Heart right ventricle (tissue), 16 donors: Measurements from ENCODE around the gene HYAL4. TPM values are rescaled to one million over a fixed set of nuclear protein-coding genes. Genes with fewer than 3 reads are reported as not detected.

Experiments
- ATAC-seq, 8 donors: fragments of 200-7000 bp; cut with Tn5 transposase; one replicate each; pipeline ENCODE4 v1.9.1; 2020; ENCODE audit warnings: mild to moderate bottlenecking in 8 of 8, moderate library complexity in 8 of 8, moderate number of reproducible peaks in 1 of 8
- DNase-seq, 2 donors: peaks; one replicate each; pipeline ENCODE4 v3.0.0-alpha.2; 2020
- H3K27ac ChIP-seq, 10 donors: fragments of 200-600 bp; sonication (generic) in 2 of 10; one replicate each; pipeline versions ENCODE4 v1.5.0 to v1.8.0; 2020 to 2022; ENCODE audit warnings: mild to moderate bottlenecking in 3 of 10
- H3K27me3 ChIP-seq, 7 donors: fragments of 200-600 bp; one replicate each; pipeline ENCODE4 v1.8.0; 2021 to 2022; ENCODE audit warnings: mild to moderate bottlenecking in 2 of 7
- H3K36me3 ChIP-seq, 9 donors: fragments of 200-600 bp; sonication (generic) in 1 of 9; one replicate each; pipeline versions ENCODE4 v1.5.0 to v1.8.0; 2020 to 2022; ENCODE audit warnings: mild to moderate bottlenecking in 2 of 9
- H3K4me1 ChIP-seq, 9 donors: fragments of 200-600 bp; sonication (generic) in 1 of 9; one replicate each; pipeline versions ENCODE4 v1.5.0 to v1.8.0; 2020 to 2022; ENCODE audit warnings: mild to moderate bottlenecking in 4 of 9
- H3K4me3 ChIP-seq, 10 donors: fragments of 200-600 bp; sonication (generic) in 2 of 10; one replicate each; pipeline versions ENCODE4 v1.5.0 to v1.8.0; 2020 to 2022; ENCODE audit warnings: mild to moderate bottlenecking in 7 of 10, moderate library complexity in 2 of 10
- H3K9me3 ChIP-seq, 11 donors: fragments of 200-600 bp in 10 of 11; sonication (generic) in 2 of 11; one replicate each; pipeline versions ENCODE4 v1.5.0 to v1.8.0; 2013 to 2022; ENCODE audit warnings: mild to moderate bottlenecking in 2 of 11, control low read depth in 1 of 11, moderate library complexity in 1 of 11
- CTCF ChIP-seq, 9 donors: fragments of 200-600 bp; sonication (generic) in 2 of 9; IDR thresholded peaks; one replicate each; pipeline versions ENCODE4 v1.5.0 to v1.8.0; 2021 to 2022; ENCODE audit warnings: antibody characterized with exemption in 9 of 9, mild to moderate bottlenecking in 5 of 9, moderate library complexity in 1 of 9
- WGBS, 2 donors: extraction: QIAGEN DNeasy Blood & Tissue Kit; methylation state at CpG; one replicate each; pipeline ENCODE4 v1.1.7; 2013; ENCODE audit warnings: inconsistent platforms in 1 of 2; 5-methylcytosine and 5-hydroxymethylcytosine counted together
- intact Hi-C, 10 donors: fragments of 100-400 bp; cut with DNase I; formaldehyde crosslinking; loops; one replicate each; pipeline versions ENCODE4 v1.11.1 to v1.14.2; 2022
- long read RNA-seq, 3 donors: library from polyadenylated mRNA; unstranded; transcript quantifications; one replicate each; pipeline ENCODE4 v2.0.0, GENCODE V29; 2020 to 2021
- polyA plus RNA-seq, 2 donors: library from polyadenylated mRNA; stranded (reverse); fragments of 200-250 nt; gene quantifications; one replicate each; pipeline ENCODE4 v1.2.3, GENCODE V29; 2013
- total RNA-seq, 10 donors: library from RNA; stranded (reverse); fragmentation: NEBNext Ultra II Directional in 3 of 10; extraction: Animal tissue kit (Norgen Biotek cat#: 25700) in 3 of 10; gene quantifications; one replicate each; pipeline versions ENCODE4 v1.2.1 to v1.2.4, GENCODE V29; 2021 to 2023
- donor health status: Arrhythmogenic right ventricular cardiomyopathy.
- donor health status: ischemic (EF 13 %, LVEDD 7.1; RV severe dilation, severe dysfunction).
- donor health status: healthy with polysubstance abuse.
- donor health status: DM: no; HTN: yes; CAD: no.
- donor health status: DM: no; HTN: no; CAD: no.
- donor health status: ischemic (EF 25% LVEDD 6.9; RV normal size, moderate dysfunction).
- donor health status: ischemic (EF 25% LVEDD 5.7; RV mildly dilated, moderate dysfunction).
- donor health status: healthy.
- donor health status: DM: yes; HTN: yes; CAD: no.
- donor health status: Ischemic cardiomyopathy.
- donor health status: ischemic (EF 35%, LVEDD 5.7; RV mildly dilated, moderate dysfunction).
- donor health status: nonischemic (EF 11% LVEDD 7.7; RV severe dilation, severe dysfunction).
- donor health status: DM: yes; HTN: yes; CAD: no.
- donor health status: PGD.
- donor health status: ischemic (EF 29% LVEDD 5.4; RV normal size, mild dysfunction).
- donor health status: nonischemic (EF 23%, LVEDD 6.1; RV moderate dilation, normal function).

Gene HYAL4, protein sequence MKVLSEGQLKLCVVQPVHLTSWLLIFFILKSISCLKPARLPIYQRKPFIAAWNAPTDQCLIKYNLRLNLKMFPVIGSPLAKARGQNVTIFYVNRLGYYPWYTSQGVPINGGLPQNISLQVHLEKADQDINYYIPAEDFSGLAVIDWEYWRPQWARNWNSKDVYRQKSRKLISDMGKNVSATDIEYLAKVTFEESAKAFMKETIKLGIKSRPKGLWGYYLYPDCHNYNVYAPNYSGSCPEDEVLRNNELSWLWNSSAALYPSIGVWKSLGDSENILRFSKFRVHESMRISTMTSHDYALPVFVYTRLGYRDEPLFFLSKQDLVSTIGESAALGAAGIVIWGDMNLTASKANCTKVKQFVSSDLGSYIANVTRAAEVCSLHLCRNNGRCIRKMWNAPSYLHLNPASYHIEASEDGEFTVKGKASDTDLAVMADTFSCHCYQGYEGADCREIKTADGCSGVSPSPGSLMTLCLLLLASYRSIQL
- total RNA-seq: under 1 TPM in 3 of 10 donors, not detected in 7; 0.34 to 0.88 (median 0.38) TPM
- polyA plus RNA-seq: under 1 TPM in 1 of 2 donors, not detected in 1; 0.03 TPM
- long read RNA-seq, donor 1: 0 reads
- long read RNA-seq, donor 2: 0 reads
- long read RNA-seq, donor 3: 0 reads

GRCh38 chr7:123844712-123845219 is at the start of gene HYAL4:
Gene HYAL4, plus strand, starts transcription at chr7:123845169. Its CDS starts 23,105 bp downstream, at chr7:123868274.
- 88 to 97% methylated on average over 11 of the region's 11 CpGs for WGBS, 2 donors
- ATAC-seq: no peak
- DNase-seq: no peak
- TF ChIP-seq CTCF (IDR thresholded peaks at IDR 0.05): no peak
- no peaks in the 10 kb centered on the region for H3K36me3 ChIP-seq
- peaks cover 0 to 6% (median 0%) of the 10 kb centered on the region in 9 donors for H3K4me1 ChIP-seq
- no peaks in the 10 kb centered on the region for H3K27me3 ChIP-seq
- intact Hi-C loops: no loop called here
- peaks cover 0 to 14% (median 0%) of the 10 kb centered on the region in 11 donors for H3K9me3 ChIP-seq
- H3K4me3 ChIP-seq: no peak within 1 kb of the TSS
- H3K27ac ChIP-seq: no peak within 1 kb of the TSS

- intact Hi-C loops: loop anchor here in 4 of 10 donors (1.0 to 5.0 kb wide), 3 partner anchors 66 to 71 kb away; no protein-coding TSS in a partner anchor
- Histone ChIP-seq H3K4me3 (no peak overlapping the region), H3K27ac (no peak overlapping the region), H3K9me3 (no peaks in the 10 kb centered on the region), H3K4me1 (peaks cover 0 to 4% (median 0%) of the 10 kb centered on the region in 9 donors), H3K36me3 (no peaks in the 10 kb centered on the region), H3K27me3 (no peaks in the 10 kb centered on the region)
- DNase-seq (no peak), ATAC-seq (no peak)
- TF ChIP-seq CTCF (IDR thresholded peaks at IDR 0.05): no peak
- WGBS, 2 donors: 83 to 89% methylated on average over 1 of the region's 1 CpG
Observed at GRCh38 chr7:123795917-123796316, 49.1 kb upstream of the HYAL4 start.

GRCh38 chr7:123796568-123796967 is 48.4 kb upstream of the HYAL4 start:
- H3K9me3 ChIP-seq: no peaks in the 10 kb centered on the region
- WGBS, 2 donors: 85 to 90% methylated on average over 1 of the region's 1 CpG
- no peak overlapping the region for H3K27ac ChIP-seq
- no peak for TF ChIP-seq CTCF (IDR thresholded peaks at IDR 0.05)
- no peak for ATAC-seq
- DNase-seq: no peak
- no peaks in the 10 kb centered on the region for H3K27me3 ChIP-seq
- no peaks in the 10 kb centered on the region for H3K36me3 ChIP-seq
- intact Hi-C loops: loop anchor here in 4 of 10 donors (1.0 to 5.0 kb wide), 3 partner anchors 66 to 71 kb away; no protein-coding TSS in a partner anchor
- no peak overlapping the region for H3K4me3 ChIP-seq
- H3K4me1 ChIP-seq: peaks cover 0 to 4% (median 0%) of the 10 kb centered on the region in 9 donors
